Hepatocyte (in vitro differentiated cells): ENCODE results near the gene ZBTB8A. TPM values are rescaled to one million over a fixed set of nuclear protein-coding genes. Genes with fewer than 3 reads are reported as not detected.
A peak's percentile ranks its signal among the peaks of the same experiment; 100 is the strongest.

Experiments
- DNase-seq: peaks from one replicate; pipeline ENCODE4 v3.0.0-alpha.2; 2016; ENCODE audit warnings: low spot score
- H2AFZ ChIP-seq: fragments of 200-600 bp; sonication (generic); 2 replicates; pipeline ENCODE4 v1.6.0; 2016; ENCODE audit warnings: antibody characterized with exemption, mild to moderate bottlenecking
- H3K27ac ChIP-seq: fragments of 200-600 bp; sonication (generic); 2 replicates; pipeline ENCODE4 v1.5.1; 2016; ENCODE audit warnings: mild to moderate bottlenecking
- H3K27me3 ChIP-seq: fragments of 200-600 bp; sonication (generic); 2 replicates; pipeline ENCODE4 v1.6.1; 2016
- H3K36me3 ChIP-seq: fragments of 200-600 bp; sonication (generic); replicated peaks from 2 replicates; pipeline ENCODE4 v1.5.1; 2016; ENCODE audit warnings: low read depth; ENCODE audit not compliant: insufficient read depth
- H3K4me1 ChIP-seq: fragments of 200-600 bp; sonication (generic); 2 replicates; pipeline ENCODE4 v1.5.1; 2016; ENCODE audit warnings: mild to moderate bottlenecking, moderate library complexity; ENCODE audit not compliant: insufficient read depth
- H3K4me2 ChIP-seq: fragments of 200-600 bp; sonication (generic); 2 replicates; pipeline ENCODE4 v1.6.0; 2016
- H3K4me3 ChIP-seq: fragments of 200-600 bp; sonication (generic); 2 replicates; pipeline ENCODE4 v1.5.1; 2016; ENCODE audit warnings: mild to moderate bottlenecking
- H3K79me2 ChIP-seq: fragments of 200-600 bp; sonication (generic); 2 replicates; pipeline ENCODE4 v1.6.0; 2017; ENCODE audit warnings: mild to moderate bottlenecking
- H3K9me2 ChIP-seq: fragments of 200-600 bp; sonication (generic); replicated peaks from 2 replicates; pipeline ENCODE4 v1.6.0; 2017; ENCODE audit warnings: mild to moderate bottlenecking; ENCODE audit not compliant: insufficient read depth
- H3K9me3 ChIP-seq: fragments of 200-600 bp; sonication (generic); 2 replicates; pipeline ENCODE4 v1.5.1; 2016; ENCODE audit warnings: low read depth, mild to moderate bottlenecking
- H4K20me1 ChIP-seq: fragments of 200-600 bp; sonication (generic); 2 replicates; pipeline ENCODE4 v1.6.0; 2016; ENCODE audit warnings: mild to moderate bottlenecking; ENCODE audit not compliant: insufficient read depth, poor library complexity, severe bottlenecking
- EZH2 ChIP-seq: fragments of 200-600 bp; sonication (generic); IDR thresholded peaks from 2 replicates; pipeline ENCODE4 v1.6.1; 2016; ENCODE audit warnings: antibody characterized with exemption, mild to moderate bottlenecking, borderline replicate concordance
- EZH2phosphoT487 ChIP-seq: fragments of 200-600 bp; sonication (generic); IDR thresholded peaks from one replicate; pipeline ENCODE4 v1.6.1; 2018; ENCODE audit warnings: antibody characterized with exemption, mild to moderate bottlenecking, low read depth, moderate library complexity; ENCODE audit not compliant: unreplicated experiment, severe bottlenecking
- WGBS: methylation state at CpG from one replicate; pipeline ENCODE4 v1.1.6; 2016; ENCODE audit warnings: low lambda C conversion rate; ENCODE audit errors: missing lambda C conversion rate; 5-methylcytosine and 5-hydroxymethylcytosine counted together
- polyA plus RNA-seq: library from polyadenylated mRNA; unstranded; fragments of >200 nt; fragmentation: Nextera tagmentation; extraction: Ambion mirVana; gene quantifications from 2 replicates; pipeline ENCODE4 v1.2.1, GENCODE V29; 2016
- total RNA-seq: library from RNA; depleted of rRNA; stranded (reverse); fragments of >200 nt; gene quantifications from 2 replicates; pipeline ENCODE4 v1.2.3, GENCODE V29; 2014
- TF ChIP-seq, protein P1 (sequence below): fragments of 200-600 bp; sonication (generic); IDR thresholded peaks from 2 replicates; pipeline ENCODE4 v1.5.1; 2016; ENCODE audit warnings: antibody characterized with exemption, mild to moderate bottlenecking; ENCODE audit not compliant: poor library complexity

Gene ZBTB8A
- total and polyA plus RNA-seq, 2 experiments from 2014 or later, result 3.7 to 5.7 TPM

DNA sequence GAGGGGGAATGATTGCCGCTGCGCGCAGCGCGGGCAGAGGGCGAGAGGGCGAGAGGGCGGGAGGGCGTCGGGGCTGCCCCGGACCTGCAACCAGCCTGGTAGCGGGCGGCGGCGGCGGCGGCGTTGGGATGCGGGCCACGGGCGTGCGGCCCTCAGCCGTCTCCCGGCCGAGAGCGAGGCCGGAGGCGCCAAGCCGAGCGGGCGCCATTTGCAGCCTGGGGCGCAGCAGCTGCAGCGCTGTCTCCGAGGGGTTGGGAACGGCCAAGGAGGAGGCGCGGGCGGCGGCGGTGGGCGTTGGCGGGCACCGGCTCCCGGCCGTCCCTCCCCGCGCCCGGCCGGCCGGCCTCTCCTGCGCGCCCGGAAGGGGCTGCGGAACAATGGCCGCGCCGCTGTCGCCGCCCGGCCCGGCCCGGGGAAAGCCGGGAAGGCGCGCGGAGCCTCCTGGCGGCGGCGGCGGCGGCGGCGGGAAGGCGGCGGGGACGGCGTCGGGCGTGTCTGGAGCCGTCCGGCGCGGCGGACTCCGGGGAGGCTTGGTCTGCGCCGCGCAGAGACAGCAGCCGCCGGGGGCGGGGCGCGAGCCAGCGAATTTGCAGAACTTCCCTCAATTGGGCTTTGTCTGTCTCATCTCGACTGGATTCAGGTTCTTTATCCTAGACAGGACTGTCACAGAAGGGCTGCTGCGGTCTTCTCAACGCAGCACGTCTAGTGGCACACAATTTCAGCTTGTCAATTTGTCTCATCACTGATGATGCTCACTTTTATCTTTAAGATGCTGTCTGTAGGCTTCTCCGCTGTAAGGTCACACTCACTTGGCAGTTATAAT lies 38.6 kb upstream of the ZBTB8A start:
- Histone ChIP-seq H2AFZ (peak overlapping the region; percentile 87), H3K9me3 (no peaks in the 10 kb centered on the region), H4K20me1 (no peaks in the 10 kb centered on the region), H3K4me1 (peaks cover 11% of the 10 kb centered on the region), H3K9me2 (no peaks in the 10 kb centered on the region), H3K4me3 (peak overlapping the region; percentile 84), H3K79me2 (no peaks in the 10 kb centered on the region), H3K4me2 (peak overlapping the region; percentile 79), H3K36me3 (no peaks in the 10 kb centered on the region), H3K27ac (peak overlapping the region; percentile 85), H3K27me3 (no peaks in the 10 kb centered on the region)
- TF ChIP-seq, protein P1, sequence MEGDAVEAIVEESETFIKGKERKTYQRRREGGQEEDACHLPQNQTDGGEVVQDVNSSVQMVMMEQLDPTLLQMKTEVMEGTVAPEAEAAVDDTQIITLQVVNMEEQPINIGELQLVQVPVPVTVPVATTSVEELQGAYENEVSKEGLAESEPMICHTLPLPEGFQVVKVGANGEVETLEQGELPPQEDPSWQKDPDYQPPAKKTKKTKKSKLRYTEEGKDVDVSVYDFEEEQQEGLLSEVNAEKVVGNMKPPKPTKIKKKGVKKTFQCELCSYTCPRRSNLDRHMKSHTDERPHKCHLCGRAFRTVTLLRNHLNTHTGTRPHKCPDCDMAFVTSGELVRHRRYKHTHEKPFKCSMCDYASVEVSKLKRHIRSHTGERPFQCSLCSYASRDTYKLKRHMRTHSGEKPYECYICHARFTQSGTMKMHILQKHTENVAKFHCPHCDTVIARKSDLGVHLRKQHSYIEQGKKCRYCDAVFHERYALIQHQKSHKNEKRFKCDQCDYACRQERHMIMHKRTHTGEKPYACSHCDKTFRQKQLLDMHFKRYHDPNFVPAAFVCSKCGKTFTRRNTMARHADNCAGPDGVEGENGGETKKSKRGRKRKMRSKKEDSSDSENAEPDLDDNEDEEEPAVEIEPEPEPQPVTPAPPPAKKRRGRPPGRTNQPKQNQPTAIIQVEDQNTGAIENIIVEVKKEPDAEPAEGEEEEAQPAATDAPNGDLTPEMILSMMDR, result peak; percentile 12
- TF ChIP-seq EZH2phosphoT487, result no peak
- TF ChIP-seq EZH2, result no peak
- 7% methylated on average over 18 of the region's 99 CpGs for WGBS
- peak; percentile 86 for DNase-seq

DNA sequence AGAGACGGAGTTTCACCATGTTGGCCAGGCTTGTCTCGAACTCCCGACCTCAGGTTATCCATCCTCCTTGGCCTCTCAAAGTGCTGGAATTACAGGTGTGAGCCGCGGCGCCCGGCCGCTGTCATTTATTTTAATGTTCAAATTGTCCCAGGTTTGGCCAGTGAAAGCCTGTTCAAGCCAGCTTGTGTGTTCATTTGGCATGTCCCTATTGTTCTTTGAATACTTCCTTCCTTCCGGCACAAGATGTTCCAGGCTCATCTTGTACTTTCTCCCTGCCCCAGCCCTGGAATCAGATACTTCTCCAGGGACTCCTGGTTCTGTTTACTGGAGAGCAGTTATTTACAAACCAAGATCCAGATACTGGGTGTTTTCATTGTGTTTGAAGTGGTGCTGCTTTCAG lies 37.4 kb upstream of the ZBTB8A start:
- peaks cover 7% of the 10 kb centered on the region for H3K4me1 ChIP-seq
- TF ChIP-seq EZH2 (no peak), EZH2phosphoT487 (no peak)
- TF ChIP-seq, protein P1, result no peak
- H3K79me2 ChIP-seq, result no peaks in the 10 kb centered on the region
- H3K4me2 ChIP-seq, result no peak overlapping the region
- H3K27ac ChIP-seq, result peak overlapping the region; percentile 85
- no peaks in the 10 kb centered on the region for H3K27me3 ChIP-seq
- H3K9me2 ChIP-seq, result no peaks in the 10 kb centered on the region
- no peak overlapping the region for H2AFZ ChIP-seq
- WGBS, result 93% methylated on average over 9 of the region's 9 CpGs
- no peaks in the 10 kb centered on the region for H3K9me3 ChIP-seq
- no peaks in the 10 kb centered on the region for H3K36me3 ChIP-seq
- DNase-seq, result no peak
- no peak overlapping the region for H3K4me3 ChIP-seq
- no peaks in the 10 kb centered on the region for H4K20me1 ChIP-seq

DNA sequence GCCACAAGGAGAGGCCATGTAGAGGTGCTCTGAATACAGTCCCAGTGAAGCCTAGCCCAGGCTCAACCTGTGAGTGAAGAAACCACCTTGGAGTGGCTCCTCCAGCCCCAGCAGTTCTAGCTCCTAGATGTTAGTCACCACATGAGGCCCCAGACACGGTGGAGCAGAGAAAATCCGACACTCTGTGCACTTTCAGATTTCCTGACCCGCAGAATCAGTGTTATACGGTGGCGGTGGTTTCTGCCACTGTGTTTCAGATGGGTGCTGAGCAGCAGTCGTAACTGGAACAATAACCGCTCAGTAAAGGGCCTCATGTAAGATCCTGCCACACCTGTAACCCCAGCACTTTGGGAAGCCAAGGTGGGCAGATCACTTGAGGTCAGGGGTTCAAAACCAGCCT lies 36.1 kb upstream of the ZBTB8A start:
- no peaks in the 10 kb centered on the region for H3K9me3 ChIP-seq
- H3K27ac ChIP-seq, result peak overlapping the region; percentile 0
- H3K27me3 ChIP-seq, result no peaks in the 10 kb centered on the region
- H3K9me2 ChIP-seq, result no peaks in the 10 kb centered on the region
- no peaks in the 10 kb centered on the region for H4K20me1 ChIP-seq
- H3K36me3 ChIP-seq, result no peaks in the 10 kb centered on the region
- 89% methylated on average over 7 of the region's 7 CpGs for WGBS
- TF ChIP-seq EZH2phosphoT487 (no peak), EZH2 (no peak)
- TF ChIP-seq, protein P1, result no peak
- H2AFZ ChIP-seq, result no peak overlapping the region
- DNase-seq, result no peak
- no peak overlapping the region for H3K4me3 ChIP-seq
- no peak overlapping the region for H3K4me2 ChIP-seq
- H3K79me2 ChIP-seq, result no peaks in the 10 kb centered on the region
- peaks cover 7% of the 10 kb centered on the region for H3K4me1 ChIP-seq
